ENCODE data around the gene EIF3D. TPM values are rescaled to one million over a fixed set of nuclear protein-coding genes. Genes with fewer than 3 reads are reported as not detected.

EIF3D gene
- total and polyA plus RNA-seq, 2 of the 8 experiments (the other 6 are each of a cell fraction or from before 2014, with no cell fraction given), result 195 to 408 TPM

DNA sequence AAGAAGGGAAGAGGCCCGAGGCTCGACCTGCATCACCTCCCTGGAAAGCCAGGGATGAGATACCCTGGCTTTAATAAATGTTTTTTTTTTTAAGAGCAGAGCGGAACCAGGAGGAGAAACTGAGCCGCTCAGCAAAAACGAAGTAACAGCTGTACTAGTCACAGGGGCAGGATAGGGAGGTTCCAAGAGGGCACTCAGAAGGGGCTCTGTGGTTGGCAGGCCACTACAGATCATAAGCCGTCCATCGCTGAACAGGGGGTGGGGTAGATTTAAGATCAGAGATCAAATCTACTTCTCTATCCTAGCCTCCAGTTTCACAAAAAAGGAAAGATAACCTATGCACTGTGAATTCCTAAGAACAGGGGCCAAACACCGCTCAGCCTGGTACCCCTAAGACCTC, 625 bp downstream of the EIF3D start:
- Histone ChIP-seq H2BK15ac (ENCODE audit: low read length) (no peak overlapping the region), H4K8ac (ENCODE audit: extremely low read depth, insufficient read depth, low read length) (no peak overlapping the region), H3K56ac (replicated peaks; ENCODE audit: insufficient read length, low read depth, low read length) (no peak overlapping the region), H3K4me3 (ENCODE audit: extremely low read depth in 1 of 4, insufficient read depth in 2 of 4, low read depth in 3 of 4, low read length in 4 of 4) (peak overlapping the region; percentile 91 to 98 (median 94)), H2BK12ac (ENCODE audit: low read depth, low read length) (peak overlapping the region; percentile 35; the same call in 1 of the 2 replicates), H3K23me2 (ENCODE audit: low read depth, low read length) (peaks cover 8% of the 10 kb centered on the region; the same call in 1 of the 2 replicates), H3K23ac (ENCODE audit: insufficient read length) (no peak overlapping the region), H3K4me2 (ENCODE audit: insufficient read depth in 1 of 2, low read depth in 2 of 2, low read length in 2 of 2) (peak overlapping the region; percentile 71 to 76), H2BK20ac (ENCODE audit: low read length) (no peak overlapping the region), H4K5ac (ENCODE audit: insufficient read length, low read depth, low read length) (no peak overlapping the region), H3K18ac (ENCODE audit: extremely low read depth, low read length) (no peak overlapping the region), H3K9ac (replicated peaks in 1 of 4; ENCODE audit: extremely low read depth in 1 of 4, low read depth in 3 of 4, low read length in 3 of 4) (peak overlapping the region; percentile 84 to 94 (median 91)), H4K20me1 (replicated peaks in 1 of 2; ENCODE audit: control insufficient read depth in 1 of 2, insufficient read depth in 2 of 2, low read length in 2 of 2) (no peaks in the 10 kb centered on the region), H3K36me3 (ENCODE audit: control insufficient read depth in 2 of 4, insufficient read depth in 4 of 4, low read length in 3 of 4) (peaks cover 15 to 37% (median 29%) of the 10 kb centered on the region in 4 experiments), H3K79me1 (ENCODE audit: low read depth, low read length) (peaks cover 2% of the 10 kb centered on the region; the same call in 1 of the 2 replicates), H3K9me3 (ENCODE audit: insufficient read depth in 2 of 2, low read depth in 1 of 2, low read length in 1 of 2) (no peaks in the 10 kb centered on the region), H3K27ac (ENCODE audit: low read depth, low read length) (peak overlapping the region; percentile 74), H2AK5ac (ENCODE audit: low read depth, low read length) (no peak overlapping the region), H2AFZ (ENCODE audit: low read length) (no peak overlapping the region), H3K14ac (ENCODE audit: insufficient read length) (no peak overlapping the region), H4K91ac (replicated peaks; ENCODE audit: insufficient read length, low read length) (peak overlapping the region; percentile 40), H3K27me3 (replicated peaks in 1 of 4; ENCODE audit: control insufficient read depth in 3 of 4, extremely low read depth in 1 of 4, insufficient read depth in 3 of 4, low read length in 3 of 4) (no peaks in the 10 kb centered on the region), H2BK120ac (replicated peaks; ENCODE audit: low read depth, low read length) (no peak overlapping the region), H3K4me1 (replicated peaks in 1 of 4; ENCODE audit: control insufficient read depth in 3 of 4, insufficient read depth in 4 of 4, low read length in 3 of 4) (no peaks in the 10 kb centered on the region; a peak in 1 of 7 replicates), H3K4ac (replicated peaks; ENCODE audit: insufficient read length, low read depth, low read length) (no peak overlapping the region), H2BK5ac (ENCODE audit: low read depth, low read length) (peak overlapping the region; percentile 41), H3K79me2 (ENCODE audit: control insufficient read depth in 1 of 2, insufficient read depth in 2 of 2, low read length in 2 of 2) (peaks cover 11 to 27% of the 10 kb centered on the region in 2 experiments)
- WGBS, 2 experiments (ENCODE audit: extremely low coverage in 1 of 2, insufficient coverage in 1 of 2, insufficient read length in 1 of 2, insufficient replicate concordance in 2 of 2, low coverage in 1 of 2, low lambda C conversion rate in 2 of 2, missing lambda C conversion rate in 1 of 2), result 14% methylated on average over 8 of the region's 8 CpGs; no CpG with 5 or more reads in 1 of the 2 experiments
- CTCF ChIA-PET (ENCODE audit: partially characterized antibody), result interaction anchor here (1.0 to 1.3 kb wide), 4 partner anchors 17 to 778 kb away, joined by 3 to 5 read pairs (median 3); no protein-coding TSS in a partner anchor
- no peak for DNase-seq (ENCODE audit: low read depth in 1 of 2, low spot score in 2 of 2)
- POLR2A ChIA-PET (ENCODE audit: partially characterized antibody), result interaction anchor here (0.6 to 3.9 kb wide), 16 partner anchors 11 to 524 kb away, joined by 3 to 33 read pairs (median 4); partner anchors contain the start of gene FOXRED2
- TF ChIP-seq SAP30 (IDR thresholded peaks at IDR 0.05; ENCODE audit: insufficient read depth, insufficient replicate concordance, low read length), result peak; percentile 71
- no peak for TF ChIP-seq ZNF274 (IDR thresholded peaks at IDR 0.05; ENCODE audit: borderline replicate concordance, extremely low read depth, low read length)
- TF ChIP-seq CHD1 (IDR thresholded peaks at IDR 0.05; ENCODE audit: low read depth, low read length), result no peak
- TF ChIP-seq SIN3A (conservative IDR thresholded peaks at IDR 0.05 in 1 of 2, IDR thresholded peaks at IDR 0.05 in 1 of 2; ENCODE audit: low read depth in 1 of 2, low read length in 2 of 2), result 0 out of 4 replicates have a peak, but pooled peaks of 1 of the 2 experiments have one; percentile 29
- no peak for FAIRE-seq
